Chondrocyte (in vitro differentiated cells): ENCODE data around the gene VAMP4. TPM values are rescaled to one million over a fixed set of nuclear protein-coding genes. Genes with fewer than 3 reads are reported as not detected.

ENCODE experiments used
- DNase-seq: peaks from one replicate; pipeline ENCODE4 v3.0.0; 2021; ENCODE audit warnings: mixed read lengths, low spot score
- H3K27ac Mint-ChIP-seq: one replicate; pipeline ENCODE4 v1.8.0; 2021; ENCODE audit warnings: mild to moderate bottlenecking, moderate library complexity, mixed read lengths; ENCODE audit not compliant: unreplicated experiment
- H3K27me3 Mint-ChIP-seq: 2 replicates; pipeline ENCODE4 v1.8.0; 2021; ENCODE audit warnings: low read depth, mixed read lengths
- H3K36me3 Mint-ChIP-seq: 2 replicates; pipeline ENCODE4 v1.8.0; 2021; ENCODE audit warnings: low read depth, mixed read lengths
- H3K4me1 Mint-ChIP-seq: 2 replicates; pipeline ENCODE4 v1.8.0; 2021; ENCODE audit warnings: low read depth, mild to moderate bottlenecking, mixed read lengths
- H3K4me3 Mint-ChIP-seq: one replicate; pipeline ENCODE4 v1.8.0; 2021; ENCODE audit warnings: mild to moderate bottlenecking, moderate library complexity, mixed read lengths; ENCODE audit not compliant: unreplicated experiment
- H3K9me3 Mint-ChIP-seq: 2 replicates; pipeline ENCODE4 v1.8.0; 2021; ENCODE audit warnings: low read depth, mixed read lengths
- CTCF ChIP-seq: fragments of 200-600 bp; sonication (generic); IDR thresholded peaks from 2 replicates; pipeline ENCODE4 v1.5.0; 2021; ENCODE audit warnings: antibody characterized with exemption, mild to moderate bottlenecking, moderate library complexity
- total RNA-seq: library from RNA; stranded (reverse); gene quantifications from 3 replicates; pipeline ENCODE4 v1.2.1, GENCODE V29; 2021

VAMP4 gene
- total RNA-seq, 1 donor from 2014 or later = 14.8 TPM

- H3K36me3 Mint-ChIP-seq = no peaks in the 10 kb centered on the region
- peak overlapping the region; percentile 99 for H3K4me3 Mint-ChIP-seq
- H3K27ac Mint-ChIP-seq = peak overlapping the region; percentile 99
- no peak for DNase-seq
- TF ChIP-seq CTCF = peak; percentile 0
- peaks cover 39% of the 10 kb centered on the region for H3K4me1 Mint-ChIP-seq
- no peaks in the 10 kb centered on the region for H3K27me3 Mint-ChIP-seq
- no peaks in the 10 kb centered on the region for H3K9me3 Mint-ChIP-seq
Observed at GRCh38 chr1:171742577-171742922, 685 bp upstream of the VAMP4 start.

- TF ChIP-seq CTCF = peak; percentile 61
- H3K36me3 Mint-ChIP-seq = peaks cover 4% of the 10 kb centered on the region
- H3K27ac Mint-ChIP-seq = peak overlapping the region; percentile 99
- peaks cover 39% of the 10 kb centered on the region for H3K4me1 Mint-ChIP-seq
- no peaks in the 10 kb centered on the region for H3K27me3 Mint-ChIP-seq
- no peaks in the 10 kb centered on the region for H3K9me3 Mint-ChIP-seq
- H3K4me3 Mint-ChIP-seq = peak overlapping the region; percentile 99
- no peak for DNase-seq
Observed at GRCh38 chr1:171740987-171741871, 636 bp downstream of the VAMP4 start.

- peaks cover 6% of the 10 kb centered on the region for H3K36me3 Mint-ChIP-seq
- TF ChIP-seq CTCF = no peak
- H3K4me3 Mint-ChIP-seq = peak overlapping the region; percentile 99
- peaks cover 39% of the 10 kb centered on the region for H3K4me1 Mint-ChIP-seq
- H3K9me3 Mint-ChIP-seq = no peaks in the 10 kb centered on the region
- no peak for DNase-seq
- no peaks in the 10 kb centered on the region for H3K27me3 Mint-ChIP-seq
- H3K27ac Mint-ChIP-seq = peak overlapping the region; percentile 13
Observed at GRCh38 chr1:171740356-171740863, 1.5 kb downstream of the VAMP4 start.

GRCh38 chr1:171739656-171740055, 2.2 kb downstream of the VAMP4 start:
- DNase-seq = no peak
- no peaks in the 10 kb centered on the region for H3K27me3 Mint-ChIP-seq
- no peak overlapping the region for H3K27ac Mint-ChIP-seq
- no peaks in the 10 kb centered on the region for H3K9me3 Mint-ChIP-seq
- TF ChIP-seq CTCF = no peak
- no peak overlapping the region for H3K4me3 Mint-ChIP-seq
- H3K4me1 Mint-ChIP-seq = peaks cover 39% of the 10 kb centered on the region
- H3K36me3 Mint-ChIP-seq = peaks cover 8% of the 10 kb centered on the region

- Mint-ChIP-seq H3K4me1 (peaks cover 37% of the 10 kb centered on the region), H3K36me3 (peaks cover 8% of the 10 kb centered on the region), H3K27me3 (no peaks in the 10 kb centered on the region), H3K27ac (no peak overlapping the region), H3K4me3 (no peak overlapping the region), H3K9me3 (no peaks in the 10 kb centered on the region)
- no peak for DNase-seq
- TF ChIP-seq CTCF = no peak
Observed at GRCh38 chr1:171738911-171739310, 3.0 kb downstream of the VAMP4 start.
